HFFc6 (cell line): ENCODE results near the gene CRYBB1. TPM values are rescaled to one million over a fixed set of nuclear protein-coding genes. Genes with fewer than 3 reads are reported as not detected.
"Not testable (repeated sequence)": the region's sequence is repeated elsewhere in the genome, so short reads cannot be mapped to it uniquely, and the experiment has no call there.

Experiments
- DNase-seq: peaks from one replicate; pipeline ENCODE4 v3.0.0-alpha.2; 2018
- H3K27ac Mint-ChIP-seq: 2 replicates; pipeline ENCODE4 v1.8.0; 2020; ENCODE audit warnings: mild to moderate bottlenecking, mixed read lengths
- H3K27me3 Mint-ChIP-seq: 2 replicates; pipeline ENCODE4 v1.8.0; 2021; ENCODE audit warnings: mild to moderate bottlenecking, moderate library complexity, mixed read lengths; ENCODE audit not compliant: insufficient read depth
- H3K36me3 Mint-ChIP-seq: 2 replicates; pipeline ENCODE4 v1.8.0; 2021; ENCODE audit warnings: low read depth, mixed read lengths
- H3K4me1 Mint-ChIP-seq: 2 replicates; pipeline ENCODE4 v1.8.0; 2020; ENCODE audit warnings: low read depth, mixed read lengths
- H3K4me3 Mint-ChIP-seq: 2 replicates; pipeline ENCODE4 v1.8.0; 2020; ENCODE audit warnings: mild to moderate bottlenecking, moderate library complexity, mixed read lengths
- H3K9me3 Mint-ChIP-seq: 2 replicates; pipeline ENCODE4 v1.8.0; 2020; ENCODE audit warnings: mild to moderate bottlenecking, mixed read lengths
- total RNA-seq, 6 experiments: library from RNA; stranded (reverse); fragmentation: NEBNext Ultra II Directional; extraction: Animal tissue kit (Norgen Biotek cat#: 25700); gene quantifications; 2 replicates in 1 of 6; 3 replicates in 5 of 6; pipeline ENCODE4 v1.2.3, GENCODE V29; 2021
- TF ChIP-seq, protein P1 (sequence below): fragments of 200-600 bp; sonication (generic); IDR thresholded peaks from 2 replicates; pipeline ENCODE4 v1.5.0; 2021; ENCODE audit warnings: antibody characterized with exemption, mild to moderate bottlenecking

The CRYBB1 gene
- total RNA-seq, 6 experiments from 2014 or later = not detected

DNA sequence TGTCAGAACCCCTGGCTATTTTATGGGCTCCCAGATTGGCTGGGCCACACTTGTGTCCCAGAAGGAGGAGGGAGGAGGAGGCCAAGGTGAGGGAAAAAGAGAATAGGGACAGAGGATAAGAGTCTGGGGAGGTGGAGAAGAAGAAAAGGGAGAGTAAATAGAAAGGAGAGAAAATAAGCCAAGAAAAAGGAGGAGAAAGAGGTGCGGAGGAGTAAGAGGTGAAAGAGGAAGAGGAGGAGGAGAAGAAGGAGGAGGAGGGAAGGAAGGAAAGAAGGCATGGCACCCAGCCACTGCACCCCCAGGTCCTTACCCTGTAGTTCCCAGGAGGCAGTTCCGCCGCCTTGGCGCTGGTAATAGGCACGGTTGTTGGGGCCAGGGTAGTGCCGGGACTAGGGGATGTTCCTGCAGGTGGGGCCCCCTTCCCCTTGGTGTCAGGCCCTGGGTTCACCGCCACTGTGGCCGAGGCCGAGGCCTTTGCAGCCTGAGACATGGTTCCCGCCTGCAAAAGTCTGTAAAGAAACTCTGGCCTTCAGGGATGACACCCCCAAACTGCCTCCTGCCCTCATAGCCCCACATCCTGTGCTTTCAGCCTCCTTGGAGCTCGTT is 1.9 kb downstream of the CRYBB1 start:
- no peak overlapping the region for H3K27ac Mint-ChIP-seq
- DNase-seq = no peak
- no peak overlapping the region for H3K4me3 Mint-ChIP-seq
- TF ChIP-seq, protein P1, sequence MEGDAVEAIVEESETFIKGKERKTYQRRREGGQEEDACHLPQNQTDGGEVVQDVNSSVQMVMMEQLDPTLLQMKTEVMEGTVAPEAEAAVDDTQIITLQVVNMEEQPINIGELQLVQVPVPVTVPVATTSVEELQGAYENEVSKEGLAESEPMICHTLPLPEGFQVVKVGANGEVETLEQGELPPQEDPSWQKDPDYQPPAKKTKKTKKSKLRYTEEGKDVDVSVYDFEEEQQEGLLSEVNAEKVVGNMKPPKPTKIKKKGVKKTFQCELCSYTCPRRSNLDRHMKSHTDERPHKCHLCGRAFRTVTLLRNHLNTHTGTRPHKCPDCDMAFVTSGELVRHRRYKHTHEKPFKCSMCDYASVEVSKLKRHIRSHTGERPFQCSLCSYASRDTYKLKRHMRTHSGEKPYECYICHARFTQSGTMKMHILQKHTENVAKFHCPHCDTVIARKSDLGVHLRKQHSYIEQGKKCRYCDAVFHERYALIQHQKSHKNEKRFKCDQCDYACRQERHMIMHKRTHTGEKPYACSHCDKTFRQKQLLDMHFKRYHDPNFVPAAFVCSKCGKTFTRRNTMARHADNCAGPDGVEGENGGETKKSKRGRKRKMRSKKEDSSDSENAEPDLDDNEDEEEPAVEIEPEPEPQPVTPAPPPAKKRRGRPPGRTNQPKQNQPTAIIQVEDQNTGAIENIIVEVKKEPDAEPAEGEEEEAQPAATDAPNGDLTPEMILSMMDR = no peak
- H3K9me3 Mint-ChIP-seq = no peaks in the 10 kb centered on the region
- no peaks in the 10 kb centered on the region for H3K36me3 Mint-ChIP-seq
- peaks cover 12% of the 10 kb centered on the region for H3K4me1 Mint-ChIP-seq
- H3K27me3 Mint-ChIP-seq = no peaks in the 10 kb centered on the region

DNA sequence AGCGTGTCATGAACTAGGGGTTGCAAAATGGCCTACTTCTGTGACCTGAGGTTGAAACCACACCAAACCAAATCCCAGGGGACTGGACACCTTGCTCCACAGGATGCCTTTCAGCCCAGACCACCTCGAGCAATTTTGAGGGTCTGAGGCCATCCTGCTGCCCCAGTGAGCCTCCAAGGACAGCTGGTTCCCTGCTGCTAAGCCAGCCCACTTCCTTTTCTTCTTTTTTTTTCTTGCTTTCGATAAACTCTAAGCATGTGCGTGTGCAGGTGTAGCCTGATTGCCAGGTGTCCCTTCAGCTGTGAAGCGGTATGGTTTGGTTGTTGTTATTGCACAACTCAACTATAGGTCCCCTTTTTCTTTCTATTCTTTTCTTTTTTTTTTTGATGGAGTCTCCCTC is 2.7 kb downstream of the CRYBB1 start:
- no peak overlapping the region for H3K4me3 Mint-ChIP-seq
- TF ChIP-seq, protein P1 = no peak
- peaks cover 6% of the 10 kb centered on the region for H3K27me3 Mint-ChIP-seq
- no peak overlapping the region for H3K27ac Mint-ChIP-seq
- H3K36me3 Mint-ChIP-seq = no peaks in the 10 kb centered on the region
- H3K4me1 Mint-ChIP-seq = peaks cover 19% of the 10 kb centered on the region
- no peak for DNase-seq
- H3K9me3 Mint-ChIP-seq = no peaks in the 10 kb centered on the region

DNA sequence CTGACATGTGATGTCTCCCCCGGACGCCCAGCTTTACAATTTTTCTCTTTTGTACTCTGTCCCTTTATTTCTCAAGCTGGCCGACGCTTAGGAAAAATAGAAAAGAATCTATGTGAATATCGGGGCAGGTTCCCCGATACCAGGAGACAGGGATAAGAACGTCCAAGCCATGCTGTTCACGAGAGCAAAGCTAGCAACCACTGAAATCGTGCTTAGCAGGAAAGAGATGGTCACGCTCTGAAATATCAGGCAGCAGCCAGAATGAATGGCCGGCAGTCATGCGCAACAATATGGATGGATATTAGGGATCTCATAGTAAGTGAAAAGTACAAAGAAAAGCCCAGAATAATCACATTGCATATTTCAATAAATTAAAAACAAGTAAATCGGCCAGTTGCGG is 3.5 kb downstream of the CRYBB1 start:
- no peak overlapping the region for H3K4me3 Mint-ChIP-seq
- peaks cover 28% of the 10 kb centered on the region for H3K4me1 Mint-ChIP-seq
- no peaks in the 10 kb centered on the region for H3K9me3 Mint-ChIP-seq
- peaks cover 6% of the 10 kb centered on the region for H3K27me3 Mint-ChIP-seq
- TF ChIP-seq, protein P1 = no peak
- no peaks in the 10 kb centered on the region for H3K36me3 Mint-ChIP-seq
- DNase-seq = no peak
- H3K27ac Mint-ChIP-seq = no peak overlapping the region

DNA sequence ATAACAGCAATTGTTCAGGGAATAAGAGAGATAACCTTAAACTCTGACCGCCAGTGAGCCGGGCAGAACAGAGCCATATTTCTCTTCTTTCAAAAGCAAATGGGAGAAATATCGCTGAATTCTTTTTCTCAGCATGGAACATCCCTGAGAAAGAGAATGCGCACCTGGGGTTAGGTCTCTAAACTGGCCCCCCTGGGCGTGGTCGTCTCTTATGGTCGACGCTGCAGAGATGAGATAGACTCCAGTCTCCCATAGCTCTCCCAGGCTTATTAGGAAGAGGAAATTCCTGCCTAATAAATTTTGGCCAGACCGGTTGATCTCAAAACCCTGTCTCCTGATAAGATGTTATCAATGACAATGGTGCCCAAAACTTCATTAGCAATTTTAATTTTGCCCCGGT is 4.1 kb downstream of the CRYBB1 start:
- not testable (repeated sequence) for H3K36me3 Mint-ChIP-seq, H3K27me3 Mint-ChIP-seq
- peaks cover 32% of the 10 kb centered on the region for H3K4me1 Mint-ChIP-seq

DNA sequence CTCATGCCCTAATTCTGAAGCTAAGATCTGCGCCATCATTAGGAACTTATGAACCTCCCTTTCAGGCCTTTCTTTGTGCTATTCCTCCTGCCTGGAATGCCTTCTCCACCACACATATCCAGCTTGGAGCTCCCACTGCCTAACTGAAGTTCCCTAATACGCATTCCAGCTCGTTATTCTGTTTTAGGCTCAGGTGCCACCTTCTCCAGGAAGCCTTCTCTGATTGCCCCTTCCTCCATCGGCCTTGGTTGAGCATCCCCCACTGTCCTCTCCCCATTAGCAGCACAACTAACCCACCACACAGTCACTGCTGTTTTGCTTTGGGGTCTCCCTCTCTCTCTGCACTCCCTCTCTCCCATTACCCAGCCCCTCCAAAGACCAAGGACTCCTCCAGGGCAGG is 5.2 kb downstream of the CRYBB1 start:
- H3K4me3 Mint-ChIP-seq = no peak overlapping the region
- TF ChIP-seq, protein P1 = no peak
- H3K27me3 Mint-ChIP-seq = peaks cover 6% of the 10 kb centered on the region
- no peak for DNase-seq
- H3K4me1 Mint-ChIP-seq = peaks cover 30% of the 10 kb centered on the region
- H3K9me3 Mint-ChIP-seq = no peaks in the 10 kb centered on the region
- no peaks in the 10 kb centered on the region for H3K36me3 Mint-ChIP-seq
- no peak overlapping the region for H3K27ac Mint-ChIP-seq

More for the DNA sequence above, 4.1 kb downstream of the CRYBB1 start:
- not testable (repeated sequence) for H3K4me3 Mint-ChIP-seq, DNase-seq, H3K9me3 Mint-ChIP-seq, H3K27ac Mint-ChIP-seq

DNA sequence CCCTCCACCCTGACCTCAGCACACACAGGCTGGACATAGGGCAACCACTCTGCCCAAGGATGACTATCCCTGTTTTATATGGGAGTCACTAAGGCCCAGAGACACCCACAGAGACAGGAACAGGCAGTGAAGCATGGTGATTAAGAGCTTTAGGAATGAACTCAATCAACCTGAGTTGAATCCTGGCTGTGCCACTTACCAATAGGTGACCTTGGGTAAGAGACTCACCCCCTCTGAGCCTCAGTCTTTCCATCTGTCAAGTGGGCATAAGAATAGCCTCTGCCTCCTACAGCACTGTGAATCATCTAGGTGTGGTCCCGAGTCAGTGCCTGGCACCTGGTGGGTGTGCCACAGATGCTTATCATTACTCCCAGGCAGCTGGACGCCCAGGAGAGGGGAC is 6.8 kb downstream of the CRYBB1 start:
- Mint-ChIP-seq H3K9me3 (no peaks in the 10 kb centered on the region), H3K4me3 (peak overlapping the region; percentile 49), H3K4me1 (peaks cover 31% of the 10 kb centered on the region), H3K27me3 (peaks cover 6% of the 10 kb centered on the region), H3K27ac (peak overlapping the region; percentile 86), H3K36me3 (no peaks in the 10 kb centered on the region)
- TF ChIP-seq, protein P1 = no peak
- peak; percentile 58 for DNase-seq
